Measurements from ENCODE around the gene VOPP1. TPM values are rescaled to one million over a fixed set of nuclear protein-coding genes. Genes with fewer than 3 reads are reported as not detected.
A peak's percentile ranks its signal among the peaks of the same experiment; 100 is the strongest.

VOPP1 gene
- total RNA-seq, 1 donor from 2014 or later: 47.8 TPM

DNA sequence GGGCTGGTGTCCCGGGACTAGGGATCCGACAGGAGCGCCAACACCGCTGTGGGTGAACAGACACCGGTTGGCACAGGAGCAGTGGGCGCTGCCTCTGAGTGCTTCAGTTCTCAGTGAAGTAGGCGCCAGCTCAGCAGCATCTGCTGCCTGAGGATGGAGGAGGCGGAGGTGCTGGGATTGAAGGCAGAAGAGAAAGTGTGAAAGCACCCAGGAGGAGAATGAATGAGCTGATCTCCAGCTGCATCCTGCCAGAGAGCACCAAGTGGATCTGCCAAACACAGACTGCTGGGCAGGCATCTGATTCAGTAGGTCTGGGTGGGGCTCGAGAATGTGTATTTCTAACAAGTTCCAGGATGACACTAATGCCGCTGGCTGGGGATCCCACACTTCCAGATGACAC lies 132.7 kb downstream of the VOPP1 start:
- Mint-ChIP-seq H3K36me3 (ENCODE audit: insufficient read depth) (no peaks in the 10 kb centered on the region), H3K4me3 (ENCODE audit: low read depth) (no peak overlapping the region), H3K4me1 (ENCODE audit: low read depth) (peaks cover 13% of the 10 kb centered on the region), H3K27ac (peak overlapping the region; percentile 53), H3K9me3 (ENCODE audit: low read depth) (no peaks in the 10 kb centered on the region), H3K27me3 (peaks cover 3% of the 10 kb centered on the region)
- no peak for DNase-seq (ENCODE audit: low spot score, unreplicated experiment)
- TF ChIP-seq, protein P1, sequence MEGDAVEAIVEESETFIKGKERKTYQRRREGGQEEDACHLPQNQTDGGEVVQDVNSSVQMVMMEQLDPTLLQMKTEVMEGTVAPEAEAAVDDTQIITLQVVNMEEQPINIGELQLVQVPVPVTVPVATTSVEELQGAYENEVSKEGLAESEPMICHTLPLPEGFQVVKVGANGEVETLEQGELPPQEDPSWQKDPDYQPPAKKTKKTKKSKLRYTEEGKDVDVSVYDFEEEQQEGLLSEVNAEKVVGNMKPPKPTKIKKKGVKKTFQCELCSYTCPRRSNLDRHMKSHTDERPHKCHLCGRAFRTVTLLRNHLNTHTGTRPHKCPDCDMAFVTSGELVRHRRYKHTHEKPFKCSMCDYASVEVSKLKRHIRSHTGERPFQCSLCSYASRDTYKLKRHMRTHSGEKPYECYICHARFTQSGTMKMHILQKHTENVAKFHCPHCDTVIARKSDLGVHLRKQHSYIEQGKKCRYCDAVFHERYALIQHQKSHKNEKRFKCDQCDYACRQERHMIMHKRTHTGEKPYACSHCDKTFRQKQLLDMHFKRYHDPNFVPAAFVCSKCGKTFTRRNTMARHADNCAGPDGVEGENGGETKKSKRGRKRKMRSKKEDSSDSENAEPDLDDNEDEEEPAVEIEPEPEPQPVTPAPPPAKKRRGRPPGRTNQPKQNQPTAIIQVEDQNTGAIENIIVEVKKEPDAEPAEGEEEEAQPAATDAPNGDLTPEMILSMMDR (IDR thresholded peaks at IDR 0.05; ENCODE audit: unreplicated experiment): no peak

DNA sequence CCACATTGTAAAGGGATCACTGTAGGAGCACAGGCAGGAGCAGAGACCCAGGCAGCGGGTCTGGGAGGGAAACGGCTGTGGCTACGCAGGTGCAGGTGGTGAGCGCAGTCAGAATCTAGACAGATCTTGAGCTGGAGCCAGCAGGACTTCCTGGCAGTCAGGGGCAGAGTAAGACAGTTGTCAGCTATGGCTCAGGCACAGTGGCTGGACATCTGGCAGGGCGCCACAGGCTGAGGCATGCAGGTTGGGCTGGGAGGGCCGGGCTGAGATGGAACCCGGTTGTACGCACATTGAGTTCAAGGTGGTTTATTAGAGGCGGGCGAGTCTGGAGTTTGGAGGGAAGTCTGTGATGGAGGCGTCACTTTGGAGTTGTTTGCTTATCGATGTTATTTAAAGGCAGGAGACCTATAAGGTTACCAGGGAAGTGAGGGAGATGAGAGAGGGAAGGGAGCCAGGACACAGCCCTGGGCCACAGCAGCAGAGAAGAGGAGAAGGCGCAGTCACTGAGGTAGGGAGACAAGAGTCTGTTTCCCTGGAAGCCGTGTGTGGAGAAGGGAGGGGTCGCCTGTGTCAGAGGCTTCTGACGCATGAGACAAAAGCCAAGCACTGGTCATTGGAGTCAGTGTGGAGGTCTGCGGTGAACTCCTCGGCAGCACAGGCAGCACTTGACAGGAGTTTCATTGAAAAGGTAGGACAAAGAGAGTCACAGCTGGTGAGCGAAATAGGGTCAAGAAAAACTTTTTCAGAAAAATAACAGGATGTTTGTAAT lies 133.4 kb downstream of the VOPP1 start:
- peaks cover 3% of the 10 kb centered on the region for H3K27me3 Mint-ChIP-seq
- H3K4me1 Mint-ChIP-seq (ENCODE audit: low read depth): peaks cover 13% of the 10 kb centered on the region
- H3K9me3 Mint-ChIP-seq (ENCODE audit: low read depth): no peaks in the 10 kb centered on the region
- no peak overlapping the region for H3K4me3 Mint-ChIP-seq (ENCODE audit: low read depth)
- peak overlapping the region; percentile 53 for H3K27ac Mint-ChIP-seq
- no peaks in the 10 kb centered on the region for H3K36me3 Mint-ChIP-seq (ENCODE audit: insufficient read depth)
- DNase-seq (ENCODE audit: low spot score, unreplicated experiment): no peak
- TF ChIP-seq, protein P1 (IDR thresholded peaks at IDR 0.05; ENCODE audit: unreplicated experiment): no peak

DNA sequence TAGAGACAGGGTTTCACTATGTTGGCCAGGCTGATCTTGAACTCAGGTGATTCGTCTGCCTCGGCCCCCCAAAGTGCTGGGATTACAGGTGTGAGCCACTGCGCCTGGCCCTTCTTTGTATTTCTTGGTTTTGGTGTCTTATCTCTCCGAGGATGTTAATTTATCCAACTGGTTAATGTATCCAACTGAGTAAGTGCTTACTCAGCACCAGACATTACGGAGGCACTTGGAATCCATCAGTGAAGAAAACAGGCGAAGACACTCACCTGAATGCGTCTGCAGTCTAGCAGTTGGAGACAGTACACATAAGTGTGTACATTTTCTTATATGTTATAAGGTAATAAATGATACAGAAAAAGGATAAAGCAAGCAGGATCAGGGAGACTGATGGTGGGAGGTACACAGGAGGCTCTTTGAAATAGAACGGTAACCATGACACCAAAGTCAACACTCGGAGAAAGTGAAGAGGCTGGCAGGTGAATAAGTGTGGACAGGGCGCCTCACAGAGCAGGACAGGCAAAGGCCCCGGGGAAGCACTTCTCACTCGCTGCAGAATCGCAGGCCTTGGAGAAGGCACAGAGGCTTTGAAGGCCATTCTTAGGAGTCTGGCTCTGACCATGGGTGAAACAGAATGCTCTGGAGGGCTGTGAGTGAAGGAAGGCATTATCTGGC lies 134.1 kb downstream of the VOPP1 start:
- DNase-seq (ENCODE audit: low spot score, unreplicated experiment): no peak
- TF ChIP-seq, protein P1 (IDR thresholded peaks at IDR 0.05; ENCODE audit: unreplicated experiment): no peak
- peaks cover 13% of the 10 kb centered on the region for H3K4me1 Mint-ChIP-seq (ENCODE audit: low read depth)
- H3K27me3 Mint-ChIP-seq: peaks cover 3% of the 10 kb centered on the region
- no peaks in the 10 kb centered on the region for H3K36me3 Mint-ChIP-seq (ENCODE audit: insufficient read depth)
- H3K9me3 Mint-ChIP-seq (ENCODE audit: low read depth): no peaks in the 10 kb centered on the region
- no peak overlapping the region for H3K27ac Mint-ChIP-seq
- no peak overlapping the region for H3K4me3 Mint-ChIP-seq (ENCODE audit: low read depth)

DNA sequence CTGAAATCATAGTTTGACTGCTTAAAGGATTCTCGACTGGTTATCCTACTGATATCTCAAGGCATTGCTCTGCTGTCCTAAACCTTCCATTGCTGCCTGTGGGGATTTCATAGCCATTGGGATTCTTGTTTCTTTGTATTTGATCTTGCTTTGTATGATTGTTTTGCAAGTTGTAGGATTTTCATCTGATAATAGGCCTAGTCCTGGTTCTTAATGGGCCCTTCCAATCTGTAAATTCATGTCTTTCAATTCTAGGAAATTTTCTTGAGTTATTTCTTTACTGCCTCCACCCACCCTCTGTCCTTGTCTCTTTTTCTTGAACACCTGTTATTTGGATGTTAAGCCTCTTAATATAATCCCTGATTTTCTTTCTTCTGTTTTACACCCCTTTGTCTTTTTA lies 134.9 kb downstream of the VOPP1 start:
- H3K4me3 Mint-ChIP-seq (ENCODE audit: low read depth): no peak overlapping the region
- no peaks in the 10 kb centered on the region for H3K36me3 Mint-ChIP-seq (ENCODE audit: insufficient read depth)
- H3K27ac Mint-ChIP-seq: no peak overlapping the region
- H3K27me3 Mint-ChIP-seq: peaks cover 3% of the 10 kb centered on the region
- peaks cover 13% of the 10 kb centered on the region for H3K4me1 Mint-ChIP-seq (ENCODE audit: low read depth)
- no peak for DNase-seq (ENCODE audit: low spot score, unreplicated experiment)
- TF ChIP-seq, protein P1 (IDR thresholded peaks at IDR 0.05; ENCODE audit: unreplicated experiment): no peak
- H3K9me3 Mint-ChIP-seq (ENCODE audit: low read depth): no peaks in the 10 kb centered on the region

DNA sequence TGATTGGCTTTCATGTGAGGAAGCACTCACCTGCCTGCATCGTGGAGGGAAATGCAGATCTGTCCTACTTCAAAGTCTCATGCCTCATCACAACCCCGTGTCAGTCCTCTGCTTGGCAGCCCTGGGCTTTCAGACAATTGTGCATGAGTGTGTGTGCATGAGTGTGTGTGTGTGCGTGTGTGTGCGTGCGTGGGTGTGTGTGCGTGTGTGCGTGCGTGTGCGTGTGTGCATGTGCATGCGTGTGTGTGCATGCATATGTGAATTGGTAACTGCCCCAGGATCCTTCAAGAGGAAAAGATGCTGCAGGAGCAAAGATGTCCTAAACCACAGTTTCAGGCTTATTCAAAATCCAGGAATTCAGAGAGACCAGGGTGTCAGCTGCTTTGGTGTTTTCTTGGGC lies 135.8 kb downstream of the VOPP1 start:
- TF ChIP-seq, protein P1 (IDR thresholded peaks at IDR 0.05; ENCODE audit: unreplicated experiment): no peak
- DNase-seq (ENCODE audit: low spot score, unreplicated experiment): no peak
- no peak overlapping the region for H3K4me3 Mint-ChIP-seq (ENCODE audit: low read depth)
- peaks cover 13% of the 10 kb centered on the region for H3K4me1 Mint-ChIP-seq (ENCODE audit: low read depth)
- no peaks in the 10 kb centered on the region for H3K9me3 Mint-ChIP-seq (ENCODE audit: low read depth)
- H3K27me3 Mint-ChIP-seq: peaks cover 3% of the 10 kb centered on the region
- no peaks in the 10 kb centered on the region for H3K36me3 Mint-ChIP-seq (ENCODE audit: insufficient read depth)
- H3K27ac Mint-ChIP-seq: no peak overlapping the region

Data from progenitor cell of endocrine pancreas (in vitro differentiated cells).